ENCODE results near the gene NUP42. TPM values are rescaled to one million over a fixed set of nuclear protein-coding genes. Genes with fewer than 3 reads are reported as not detected.

The NUP42 gene
- total RNA-seq, 1 donor from 2014 or later, result 38.4 TPM

GRCh38 chr7:23234569-23235296 is 52.9 kb downstream of the NUP42 start:
- H3K4me1 Mint-ChIP-seq (ENCODE audit: unreplicated experiment), result peaks cover 8% of the 10 kb centered on the region
- H3K27ac Mint-ChIP-seq, result no peak overlapping the region
- no peak for TF ChIP-seq CTCF (conservative IDR thresholded peaks at IDR 0.05)
- no peak for DNase-seq (ENCODE audit: extremely low spot score, unreplicated experiment)
- H3K36me3 Mint-ChIP-seq, result no peaks in the 10 kb centered on the region
- no peak overlapping the region for H3K4me3 Mint-ChIP-seq
- H3K9me3 Mint-ChIP-seq, result no peaks in the 10 kb centered on the region
- no peaks in the 10 kb centered on the region for H3K27me3 Mint-ChIP-seq

- Mint-ChIP-seq H3K4me3 (no peak overlapping the region), H3K4me1 (ENCODE audit: unreplicated experiment) (peaks cover 8% of the 10 kb centered on the region), H3K36me3 (no peaks in the 10 kb centered on the region), H3K27me3 (no peaks in the 10 kb centered on the region), H3K9me3 (no peaks in the 10 kb centered on the region), H3K27ac (no peak overlapping the region)
- DNase-seq (ENCODE audit: extremely low spot score, unreplicated experiment), result no peak
- no peak for TF ChIP-seq CTCF (conservative IDR thresholded peaks at IDR 0.05)
These were observed 54.0 kb downstream of the NUP42 start for GRCh38 chr7:23235813-23236221.

GRCh38 chr7:23237000-23237399 is 55.2 kb downstream of the NUP42 start:
- Mint-ChIP-seq H3K27me3 (no peaks in the 10 kb centered on the region), H3K4me3 (no peak overlapping the region), H3K27ac (no peak overlapping the region), H3K9me3 (no peaks in the 10 kb centered on the region), H3K4me1 (ENCODE audit: unreplicated experiment) (peaks cover 8% of the 10 kb centered on the region), H3K36me3 (no peaks in the 10 kb centered on the region)
- no peak for DNase-seq (ENCODE audit: extremely low spot score, unreplicated experiment)
- no peak for TF ChIP-seq CTCF (conservative IDR thresholded peaks at IDR 0.05)

- TF ChIP-seq CTCF (conservative IDR thresholded peaks at IDR 0.05), result no peak
- DNase-seq (ENCODE audit: extremely low spot score, unreplicated experiment), result no peak
- Mint-ChIP-seq H3K4me1 (ENCODE audit: unreplicated experiment) (peaks cover 8% of the 10 kb centered on the region), H3K27ac (no peak overlapping the region), H3K9me3 (no peaks in the 10 kb centered on the region), H3K36me3 (no peaks in the 10 kb centered on the region), H3K27me3 (no peaks in the 10 kb centered on the region), H3K4me3 (no peak overlapping the region)
These were observed 57.3 kb downstream of the NUP42 start for GRCh38 chr7:23238983-23239652.

GRCh38 chr7:23239698-23240097 is 57.9 kb downstream of the NUP42 start:
- H3K4me3 Mint-ChIP-seq, result no peak overlapping the region
- H3K36me3 Mint-ChIP-seq, result no peaks in the 10 kb centered on the region
- DNase-seq (ENCODE audit: extremely low spot score, unreplicated experiment), result no peak
- H3K27ac Mint-ChIP-seq, result no peak overlapping the region
- TF ChIP-seq CTCF (conservative IDR thresholded peaks at IDR 0.05), result no peak
- H3K9me3 Mint-ChIP-seq, result no peaks in the 10 kb centered on the region
- peaks cover 3% of the 10 kb centered on the region for H3K4me1 Mint-ChIP-seq (ENCODE audit: unreplicated experiment)
- no peaks in the 10 kb centered on the region for H3K27me3 Mint-ChIP-seq

All from type B pancreatic cell (in vitro differentiated cells).